IPS-18a (cell line): ENCODE results near the gene CUZD1.

ENCODE experiments used
- H3K27ac ChIP-seq: one replicate; pipeline ENCODE4 v1.5.1; 2013; ENCODE audit warnings: low read length
- H3K27me3 ChIP-seq: one replicate; pipeline ENCODE4 v1.6.1; 2013; ENCODE audit warnings: mild to moderate bottlenecking, low read length; ENCODE audit not compliant: control insufficient read depth, insufficient read depth
- H3K36me3 ChIP-seq: one replicate; pipeline ENCODE4 v1.6.1; 2013; ENCODE audit warnings: low read depth, low read length; ENCODE audit not compliant: control insufficient read depth
- H3K4me1 ChIP-seq: one replicate; pipeline ENCODE4 v1.6.1; 2013; ENCODE audit warnings: low read depth, low read length; ENCODE audit not compliant: control insufficient read depth
- H3K4me3 ChIP-seq: one replicate; pipeline ENCODE4 v1.5.1; 2013; ENCODE audit warnings: low read length
- H3K9ac ChIP-seq: one replicate; pipeline ENCODE4 v1.6.1; 2013; ENCODE audit warnings: mild to moderate bottlenecking, low read length, moderate library complexity
- H3K9me3 ChIP-seq: one replicate; pipeline ENCODE4 v1.6.1; 2013; ENCODE audit warnings: low read depth, low read length; ENCODE audit not compliant: control insufficient read depth

CUZD1 gene

DNA sequence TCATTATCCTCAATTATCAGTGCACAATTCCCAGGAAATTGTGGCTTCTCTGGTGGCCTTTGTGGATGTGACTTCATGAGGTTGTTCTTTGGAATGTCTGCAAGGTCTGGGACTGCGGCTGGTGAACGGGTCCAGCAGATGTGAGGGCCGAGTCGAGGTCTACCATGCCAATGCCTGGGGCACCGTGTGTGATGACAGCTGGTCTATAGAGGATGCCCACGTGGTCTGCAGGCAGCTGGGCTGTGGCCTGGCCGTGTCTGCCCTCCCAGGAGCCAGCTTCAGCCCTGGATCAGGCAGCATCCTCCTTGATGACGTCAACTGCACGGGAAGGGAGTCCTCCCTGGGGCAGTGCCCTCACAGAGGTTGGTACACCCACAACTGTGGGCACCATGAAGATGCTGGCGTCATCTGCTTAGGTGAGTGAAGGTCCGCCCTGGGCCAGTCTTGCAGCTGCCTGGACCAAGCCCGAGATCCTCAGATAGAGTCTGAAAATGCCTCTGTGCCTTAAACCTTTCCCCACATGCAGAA lies 46.9 kb downstream of the CUZD1 start:
- H3K27me3 ChIP-seq: no peaks in the 10 kb centered on the region
- no peak overlapping the region for H3K4me3 ChIP-seq
- H3K27ac ChIP-seq: no peak overlapping the region
- no peaks in the 10 kb centered on the region for H3K4me1 ChIP-seq
- no peaks in the 10 kb centered on the region for H3K9me3 ChIP-seq
- H3K36me3 ChIP-seq: no peaks in the 10 kb centered on the region
- H3K9ac ChIP-seq: no peak overlapping the region

DNA sequence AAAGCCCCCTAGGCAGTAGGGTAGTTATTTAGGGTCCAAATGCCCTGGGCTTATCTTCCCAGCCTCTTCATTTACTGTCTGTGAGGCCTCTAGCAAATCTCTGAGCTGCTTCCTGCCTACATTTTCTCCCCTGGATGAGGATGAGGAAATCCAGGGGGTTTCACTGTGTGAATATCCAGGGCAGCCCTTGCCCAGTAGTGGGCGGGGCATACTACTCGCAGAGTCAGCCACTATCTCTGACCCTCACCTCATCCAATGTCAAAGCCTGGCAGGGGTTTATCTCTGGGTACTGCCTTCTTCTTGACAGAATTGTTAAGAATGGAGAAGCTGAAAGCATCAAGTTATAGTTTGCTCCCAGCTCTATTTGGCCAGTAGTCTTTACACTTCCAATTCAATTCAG lies 48.9 kb downstream of the CUZD1 start:
- Histone ChIP-seq H3K36me3 (no peaks in the 10 kb centered on the region), H3K27me3 (no peaks in the 10 kb centered on the region), H3K4me3 (no peak overlapping the region), H3K27ac (no peak overlapping the region), H3K9me3 (no peaks in the 10 kb centered on the region), H3K9ac (no peak overlapping the region), H3K4me1 (no peaks in the 10 kb centered on the region)

DNA sequence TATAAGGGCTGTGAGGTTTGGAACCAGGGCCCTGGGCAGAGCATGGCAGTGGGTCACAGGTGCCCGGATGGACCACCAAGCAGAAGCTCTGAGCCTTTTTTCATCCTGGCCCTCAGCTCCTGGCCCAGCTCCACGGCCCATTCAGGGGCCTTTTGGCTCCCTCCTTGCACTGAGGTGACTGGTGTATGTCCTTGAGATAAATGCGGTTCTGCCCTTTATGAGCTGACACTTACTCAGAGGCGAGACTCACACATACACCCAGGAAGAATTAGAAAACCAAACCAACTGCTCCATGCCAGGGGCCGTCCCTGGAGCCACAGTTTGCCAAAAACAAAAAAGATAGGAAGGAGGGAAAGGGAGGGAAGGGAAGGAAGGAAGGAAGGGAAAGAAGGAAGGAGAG lies 49.7 kb downstream of the CUZD1 start:
- no peaks in the 10 kb centered on the region for H3K4me1 ChIP-seq
- no peak overlapping the region for H3K4me3 ChIP-seq
- no peaks in the 10 kb centered on the region for H3K27me3 ChIP-seq
- H3K9me3 ChIP-seq: no peaks in the 10 kb centered on the region
- no peaks in the 10 kb centered on the region for H3K36me3 ChIP-seq
- no peak overlapping the region for H3K9ac ChIP-seq
- H3K27ac ChIP-seq: no peak overlapping the region

GRCh38 chr10:122786269-122786668 lies 59.4 kb downstream of the CUZD1 start:
- Histone ChIP-seq H3K27ac (no peak overlapping the region), H3K9ac (no peak overlapping the region), H3K4me1 (no peaks in the 10 kb centered on the region), H3K4me3 (no peak overlapping the region), H3K36me3 (no peaks in the 10 kb centered on the region), H3K9me3 (no peaks in the 10 kb centered on the region), H3K27me3 (no peaks in the 10 kb centered on the region)

- Histone ChIP-seq H3K9me3 (no peaks in the 10 kb centered on the region), H3K27ac (no peak overlapping the region), H3K4me1 (no peaks in the 10 kb centered on the region), H3K36me3 (no peaks in the 10 kb centered on the region), H3K27me3 (no peaks in the 10 kb centered on the region), H3K4me3 (no peak overlapping the region), H3K9ac (no peak overlapping the region)
Measured at GRCh38 chr10:122782911-122783310, 62.7 kb downstream of the CUZD1 start.
